Endometrial microvascular endothelial cells (primary cell): ENCODE results near the gene TF. TPM values are rescaled to one million over a fixed set of nuclear protein-coding genes. Genes with fewer than 3 reads are reported as not detected.
"Not testable (repeated sequence)": the region's sequence is repeated elsewhere in the genome, so short reads cannot be mapped to it uniquely, and the experiment has no call there.

Experiments used
- in situ Hi-C: cut with HindIII; loops from 2 replicates; pipeline ENCODE4 v1.10.0; 2017; ENCODE audit warnings: low sequenced_read_pairs, low pct_unique_long_range_greater_than_20kb; ENCODE audit errors: inconsistent ontology term
- total RNA-seq: library from RNA; depleted of rRNA; stranded (reverse); fragments of >200 nt; gene quantifications from one replicate; pipeline ENCODE4 v1.2.3, GENCODE V29; 2015; ENCODE audit errors: inconsistent ontology term

The TF gene
- total RNA-seq, 1 donor from 2014 or later = not detected

- in situ Hi-C loops = no loop called here
Observed at GRCh38 chr3:133760916-133761315, 14.7 kb downstream of the TF start.

DNA sequence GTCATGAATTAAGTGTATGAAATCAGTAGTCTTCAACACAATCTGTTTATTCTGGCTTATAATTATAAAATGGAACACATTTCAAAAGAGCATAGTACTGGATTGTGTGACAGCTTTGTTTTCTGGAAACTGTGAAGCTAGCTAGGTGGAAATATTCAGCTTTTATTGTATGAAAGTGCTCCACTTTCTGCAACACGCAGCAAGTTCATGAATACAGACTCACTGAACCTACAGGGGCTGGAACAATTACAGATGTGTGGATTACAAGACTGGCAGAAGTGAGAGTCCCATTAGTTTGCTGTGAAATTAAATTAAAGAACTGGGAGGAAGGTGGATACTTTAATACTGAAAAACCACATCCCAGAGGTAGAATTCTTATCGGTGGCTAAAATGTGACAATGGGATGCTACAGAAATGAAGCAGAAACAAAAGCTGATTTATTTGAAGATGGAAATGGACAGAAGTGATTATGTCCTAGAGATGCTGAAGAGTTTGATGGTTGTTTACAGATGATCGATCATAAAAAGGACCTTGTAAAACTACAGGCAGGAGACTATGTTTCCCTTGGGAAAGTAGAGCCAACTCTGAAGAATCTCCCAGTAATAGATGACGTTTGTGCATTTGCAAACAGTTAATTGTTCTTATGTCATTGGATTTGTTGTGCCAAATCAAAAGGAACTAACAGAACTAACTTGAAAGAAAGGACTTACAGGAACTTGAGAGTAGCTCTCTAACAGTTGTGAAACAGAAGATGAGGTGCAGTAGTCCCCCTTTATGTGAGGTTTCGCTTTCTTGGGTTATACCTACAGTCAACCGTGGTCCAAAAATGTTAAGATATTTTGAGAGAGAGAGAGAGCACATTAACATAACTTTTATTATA lies 15.7 kb downstream of the TF start:
- in situ Hi-C loops = no loop called here

DNA sequence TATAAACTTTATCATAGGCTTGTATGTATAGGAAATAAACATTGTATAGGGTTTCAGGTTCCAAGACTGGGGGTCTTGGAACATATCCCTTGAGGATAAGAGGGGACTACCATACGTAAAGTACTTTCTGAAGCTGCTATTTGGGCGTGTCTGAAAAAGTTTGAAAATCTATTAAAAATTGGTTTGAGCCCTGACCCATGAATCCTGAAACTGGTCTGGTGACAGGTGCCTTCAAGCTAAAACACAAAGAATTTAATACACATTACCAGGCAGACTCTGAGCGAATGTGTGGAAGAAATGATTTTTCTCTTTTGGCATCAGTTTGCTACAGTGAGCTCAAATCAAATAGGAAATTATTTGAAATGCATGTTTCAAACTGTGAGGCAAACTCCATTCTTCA lies 16.3 kb downstream of the TF start:
- in situ Hi-C loops = no loop called here

- in situ Hi-C loops = no loop called here
Observed at GRCh38 chr3:133763797-133764683, 17.8 kb downstream of the TF start.

DNA sequence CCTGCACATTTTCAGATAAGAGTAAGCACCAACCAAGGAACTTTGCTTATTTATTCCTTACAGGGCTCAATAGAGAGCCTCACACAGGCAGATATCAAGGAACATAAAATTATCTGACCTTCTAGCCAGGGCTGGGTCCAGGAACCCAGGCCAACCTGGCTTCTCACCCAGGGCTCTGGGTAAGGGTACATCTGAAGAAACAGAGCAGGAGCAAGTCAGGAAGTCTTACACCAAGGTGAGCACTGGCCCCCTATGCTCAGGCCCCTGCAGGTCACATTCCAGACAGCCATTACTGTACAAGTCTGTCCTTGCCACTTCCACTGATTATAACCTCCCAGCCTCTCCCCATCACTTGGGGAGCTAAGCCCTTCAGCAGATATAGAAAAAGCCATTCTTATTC lies 19.1 kb downstream of the TF start:
- in situ Hi-C loops = no loop called here

DNA sequence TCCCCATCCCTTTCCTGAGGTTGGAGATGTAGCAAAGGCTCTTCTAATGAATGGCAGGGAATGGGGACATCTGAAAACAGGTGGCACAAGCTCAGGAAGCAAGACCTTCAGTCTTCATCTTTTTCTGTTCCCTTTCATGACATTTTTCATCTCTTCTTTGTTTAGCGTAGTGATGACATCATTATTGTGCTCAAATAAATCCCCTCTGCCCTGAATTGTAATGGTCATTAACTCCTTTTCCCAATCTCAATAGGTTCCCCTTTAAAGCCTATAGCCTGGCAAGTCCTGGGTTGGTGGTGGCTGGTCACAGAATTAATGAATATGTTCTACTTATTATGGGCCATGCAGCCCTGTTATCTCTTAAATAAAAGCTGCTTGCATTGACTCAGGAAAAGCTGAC lies 21.4 kb downstream of the TF start:
- in situ Hi-C loops = no loop called here

- in situ Hi-C loops = no loop called here
Observed at GRCh38 chr3:133769536-133769935, 23.3 kb downstream of the TF start.

DNA sequence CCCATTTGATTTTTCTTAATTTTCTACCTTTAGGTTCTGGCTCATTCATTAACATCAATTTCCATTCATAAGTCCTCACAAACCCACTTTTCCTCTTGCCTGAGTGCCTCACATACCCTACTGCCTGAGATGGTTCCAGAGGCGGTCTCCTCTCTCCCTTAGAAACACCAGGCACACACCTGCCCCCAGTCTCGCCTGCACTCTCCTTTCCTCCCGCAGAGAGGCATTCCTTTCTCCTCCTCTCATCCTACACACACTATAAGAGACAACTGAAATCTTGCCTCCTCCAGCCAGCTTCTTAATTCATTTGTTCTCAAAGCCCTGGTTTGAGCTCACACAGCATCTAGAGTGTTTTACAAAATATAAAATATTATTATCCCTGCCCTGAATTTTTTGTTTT lies 27.5 kb downstream of the TF start:
- in situ Hi-C loops = no loop called here

- in situ Hi-C loops = no loop called here
Observed at GRCh38 chr3:133775309-133775708, 29.1 kb downstream of the TF start.

GRCh38 chr3:133775835-133776234 lies 29.6 kb downstream of the TF start:
- in situ Hi-C loops = no loop called here

- in situ Hi-C loops = no loop called here
Observed at GRCh38 chr3:133776794-133777438, 30.7 kb downstream of the TF start.

DNA sequence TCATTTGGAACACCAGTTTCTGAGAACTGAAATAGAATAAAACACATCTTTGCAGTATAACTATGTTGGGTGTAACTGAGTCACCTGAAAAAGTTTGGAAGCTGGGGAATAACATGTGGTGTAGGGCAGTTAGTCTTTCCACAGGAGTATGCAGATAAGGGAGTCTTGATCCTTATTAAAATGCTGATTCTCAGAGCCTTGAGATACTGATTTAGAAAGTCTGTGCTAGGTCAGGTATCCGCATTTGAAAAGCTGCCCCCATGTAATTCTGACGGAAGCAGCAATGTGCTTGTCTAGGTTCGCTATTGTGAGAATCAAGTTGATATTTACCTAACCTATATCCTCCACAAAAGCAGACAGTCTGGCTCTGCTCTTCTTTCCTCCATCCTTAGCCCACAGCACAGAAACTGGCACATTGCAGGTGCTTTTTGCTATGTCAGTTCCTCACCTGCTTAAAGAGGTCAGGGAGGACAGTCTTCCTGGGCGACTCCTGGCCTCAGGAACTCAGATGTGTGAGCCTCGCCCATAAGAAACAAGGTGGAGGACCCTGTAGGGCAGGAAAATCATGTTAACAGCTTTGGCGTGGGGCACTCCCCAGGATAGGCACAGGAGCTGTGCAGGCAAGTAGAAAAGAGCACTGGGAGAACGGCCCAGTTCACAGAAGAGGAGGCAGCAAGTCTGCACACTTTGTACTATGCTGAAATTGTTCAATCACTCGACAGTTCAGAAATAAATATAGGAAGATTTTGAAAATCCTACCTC lies 31.8 kb downstream of the TF start:
- in situ Hi-C loops = no loop called here

DNA sequence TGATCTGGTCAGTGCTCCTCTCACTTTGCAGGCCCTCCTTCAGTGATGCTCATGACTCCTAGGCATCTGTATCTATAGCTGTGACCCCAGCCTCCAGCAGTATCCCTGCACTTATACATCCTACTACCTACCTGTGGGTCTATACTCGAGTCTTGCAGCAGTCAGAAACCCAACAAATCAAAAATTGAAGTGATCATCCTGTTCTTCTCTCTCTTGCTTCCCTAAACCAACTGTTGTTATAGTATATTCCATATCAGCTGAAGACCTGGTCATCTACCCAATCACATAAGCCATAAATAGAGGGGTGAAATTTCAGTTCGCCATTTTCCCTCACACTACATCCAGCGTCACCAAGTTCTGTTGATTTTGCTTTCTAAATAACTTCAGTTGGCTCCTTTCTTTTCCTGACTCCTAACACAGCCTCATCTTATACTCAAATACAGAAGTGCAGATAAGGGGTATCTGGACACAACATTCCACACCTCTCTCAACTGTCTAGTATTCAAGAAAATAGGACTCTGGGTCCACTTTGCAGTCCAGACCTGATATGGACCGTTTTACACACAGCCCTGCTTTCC lies 33.5 kb downstream of the TF start:
- in situ Hi-C loops = no loop called here

DNA sequence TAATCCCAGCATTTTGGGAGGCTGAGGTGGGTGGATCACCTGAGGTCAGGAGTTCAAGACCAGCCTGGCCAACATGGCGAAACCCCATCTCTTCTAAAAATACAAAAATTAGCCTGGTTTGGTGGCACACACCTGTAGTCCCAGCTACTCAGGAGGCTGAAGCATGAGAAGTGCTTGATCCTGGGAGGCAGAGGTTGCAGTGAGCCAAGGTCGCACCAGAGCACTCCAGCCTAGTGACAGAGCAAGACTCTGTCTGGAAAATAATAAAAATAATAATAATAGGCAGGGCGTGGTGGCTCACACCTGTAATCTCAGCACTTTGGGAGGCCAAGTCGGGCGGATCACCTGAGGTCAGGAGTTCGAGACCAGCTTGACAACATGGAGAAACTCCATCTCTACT lies 34.6 kb downstream of the TF start:
- in situ Hi-C loops = not testable (repeated sequence)

DNA sequence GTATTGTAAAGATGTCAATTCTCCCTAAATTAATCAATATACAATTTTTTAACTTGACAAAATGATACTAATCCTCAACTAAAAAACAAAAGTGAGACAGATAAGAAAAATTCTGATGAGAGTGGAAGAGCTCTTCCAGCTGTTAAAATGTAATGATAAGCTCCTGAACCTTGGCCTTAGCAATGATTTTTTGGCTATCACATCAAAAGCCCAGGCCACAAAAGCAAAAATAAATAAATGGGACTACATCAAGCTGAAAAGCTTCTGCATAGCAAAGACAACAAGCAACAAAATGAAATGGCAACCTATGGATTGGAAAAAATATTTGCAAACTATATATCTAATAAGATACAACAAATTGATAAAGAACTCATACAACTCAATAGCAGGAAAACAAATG lies 35.4 kb downstream of the TF start:
- in situ Hi-C loops = no loop called here

GRCh38 chr3:133782454-133782853 lies 36.3 kb downstream of the TF start:
- in situ Hi-C loops = no loop called here

DNA sequence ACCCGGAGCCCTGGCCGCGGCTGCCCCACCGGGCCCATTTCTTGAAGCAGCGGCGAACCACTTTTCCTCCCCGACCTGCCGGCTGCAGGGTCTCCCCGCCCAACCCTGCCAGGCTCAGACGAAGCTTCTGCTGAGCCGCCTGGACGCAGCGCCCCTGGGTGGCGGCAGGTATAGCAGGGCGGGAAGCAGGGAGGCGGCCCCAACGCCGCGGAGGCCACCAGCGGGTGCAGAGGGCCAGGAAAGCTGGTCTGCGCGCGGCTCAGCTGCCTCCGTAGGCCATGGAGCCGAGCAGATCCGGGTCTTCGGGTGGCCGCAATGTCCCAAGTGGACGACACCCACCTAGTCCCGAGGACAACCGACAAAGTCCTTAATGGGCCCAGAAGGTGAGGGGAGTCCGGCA lies 37.6 kb downstream of the TF start:
- in situ Hi-C loops = no loop called here

GRCh38 chr3:133788024-133788423 lies 41.8 kb downstream of the TF start:
- in situ Hi-C loops = no loop called here
